Measurements from ENCODE around the gene ATF6. TPM values are rescaled to one million over a fixed set of nuclear protein-coding genes. Genes with fewer than 3 reads are reported as not detected.

ATF6 gene
- total and polyA plus RNA-seq, 8 donors = 3.4 to 54.3 (median 13.5) TPM

DNA sequence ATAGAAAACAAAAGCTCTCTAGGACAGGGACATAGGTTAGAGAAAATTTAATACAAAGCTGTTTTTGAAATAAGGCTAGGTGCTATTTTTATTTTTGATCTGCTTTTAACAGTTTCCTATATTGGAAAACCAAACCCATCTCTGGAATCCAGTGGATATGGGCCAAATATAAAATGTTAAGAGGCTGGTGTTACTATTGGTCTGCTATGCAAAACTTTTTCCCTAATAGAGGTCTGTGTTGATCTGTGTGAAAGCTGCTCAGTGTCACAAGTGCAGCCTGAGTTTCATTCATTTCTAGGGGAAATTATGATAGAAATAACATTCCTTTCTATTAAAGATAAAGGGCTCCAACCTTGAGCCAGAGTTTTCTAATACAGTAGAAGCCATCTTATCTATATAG lies 141.1 kb downstream of the ATF6 start:
- Histone ChIP-seq H3K9me3 (no peaks in the 10 kb centered on the region), H3K4me1 (peaks cover 0 to 5% (median 0%) of the 10 kb centered on the region in 4 donors), H3K27ac (no peak overlapping the region), H3K36me3 (peaks cover 0 to 4% (median under 1%) of the 10 kb centered on the region in 4 donors), H3K4me3 (no peak overlapping the region), H3K27me3 (no peaks in the 10 kb centered on the region)
- intact Hi-C loops (cut with DNase I; ENCODE audit: low total_unique reads) = no loop called here
- TF ChIP-seq EP300 (IDR thresholded peaks at IDR 0.05) (no peak), CTCF (IDR thresholded peaks at IDR 0.05) (no peak), POLR2A (IDR thresholded peaks at IDR 0.05) (no peak), POLR2AphosphoS5 (IDR thresholded peaks at IDR 0.05) (no peak)
- DNase-seq = no peak

- H3K36me3 ChIP-seq = peaks cover 0 to 12% (median 10%) of the 10 kb centered on the region in 4 donors
- DNase-seq = no peak
- intact Hi-C loops (cut with DNase I; ENCODE audit: low total_unique reads) = no loop called here
- H3K4me1 ChIP-seq = peaks cover 0 to 5% (median 0%) of the 10 kb centered on the region in 4 donors
- no peaks in the 10 kb centered on the region for H3K27me3 ChIP-seq
- no peak overlapping the region for H3K27ac ChIP-seq
- no peak for TF ChIP-seq CTCF (IDR thresholded peaks at IDR 0.05)
- no peak for TF ChIP-seq POLR2AphosphoS5 (IDR thresholded peaks at IDR 0.05)
- TF ChIP-seq EP300 (IDR thresholded peaks at IDR 0.05) = no peak
- WGBS, 5 donors = 93 to 99% (median 94%) methylated on average over 3 of the region's 3 CpGs
- no peak overlapping the region for H3K4me3 ChIP-seq
- no peaks in the 10 kb centered on the region for H3K9me3 ChIP-seq
Observed at GRCh38 chr1:161908264-161908663, 142.1 kb downstream of the ATF6 start.

- Histone ChIP-seq H3K9me3 (no peaks in the 10 kb centered on the region), H3K4me1 (peaks cover 0 to 5% (median 0%) of the 10 kb centered on the region in 4 donors), H3K4me3 (no peak overlapping the region), H3K27me3 (no peaks in the 10 kb centered on the region), H3K27ac (no peak overlapping the region), H3K36me3 (peaks cover 0 to 34% (median 33%) of the 10 kb centered on the region in 4 donors)
- DNase-seq = peak in 1 of 2 donors; percentile 14
- TF ChIP-seq EP300 (IDR thresholded peaks at IDR 0.05) (no peak), CTCF (IDR thresholded peaks at IDR 0.05) (no peak), POLR2AphosphoS5 (IDR thresholded peaks at IDR 0.05) (no peak), POLR2A (IDR thresholded peaks at IDR 0.05) (no peak)
- intact Hi-C loops (cut with DNase I; ENCODE audit: low total_unique reads) = no loop called here
Observed at GRCh38 chr1:161910604-161911003, 144.5 kb downstream of the ATF6 start.

DNA sequence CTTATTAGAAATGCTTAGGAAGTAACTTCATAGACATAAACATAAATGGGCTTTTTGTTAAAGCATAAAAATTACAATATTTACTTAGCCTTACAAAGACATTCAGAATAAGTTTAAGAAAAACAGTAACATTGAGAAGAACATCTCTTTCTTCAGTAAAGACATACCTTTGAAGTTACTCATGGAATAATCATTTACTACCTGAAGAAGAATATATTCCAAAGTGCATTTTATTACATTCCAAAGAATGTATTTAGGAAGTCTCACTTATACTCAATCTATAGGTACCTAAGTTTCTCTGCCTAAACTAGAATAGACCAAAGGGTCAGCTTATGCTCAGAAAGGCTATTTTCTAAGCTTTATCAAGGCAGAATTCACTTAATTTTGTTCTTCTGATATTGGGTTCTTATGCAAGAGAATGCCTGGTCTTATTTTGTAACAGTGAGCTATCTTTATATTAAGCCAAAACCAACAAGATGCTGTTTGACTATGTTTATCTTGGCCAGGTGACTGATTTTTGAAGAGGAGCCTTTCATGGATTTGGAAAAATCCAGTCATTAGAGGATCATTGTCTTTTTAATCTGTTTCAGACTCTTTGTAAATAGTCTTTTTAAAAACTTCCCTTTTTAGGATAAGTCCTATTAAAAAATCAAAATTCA lies 147.5 kb downstream of the ATF6 start:
- no peak for TF ChIP-seq CTCF (IDR thresholded peaks at IDR 0.05)
- TF ChIP-seq POLR2A (IDR thresholded peaks at IDR 0.05) = no peak
- no peak for TF ChIP-seq POLR2AphosphoS5 (IDR thresholded peaks at IDR 0.05)
- TF ChIP-seq EP300 (IDR thresholded peaks at IDR 0.05) = no peak
- Histone ChIP-seq H3K27me3 (no peaks in the 10 kb centered on the region), H3K9me3 (no peaks in the 10 kb centered on the region), H3K4me1 (peaks cover 0 to 5% (median 0%) of the 10 kb centered on the region in 4 donors), H3K36me3 (peaks cover 0 to 51% (median 47%) of the 10 kb centered on the region in 4 donors), H3K27ac (no peak overlapping the region), H3K4me3 (no peak overlapping the region)
- intact Hi-C loops (cut with DNase I; ENCODE audit: low total_unique reads) = no loop called here
- no peak for DNase-seq
